Activated CD8-positive, alpha-beta memory T cell treated with anti-CD3 and anti-CD28 coated beads for 24 hours (primary cell): ENCODE results near the gene INSR.
"Not testable (repeated sequence)": the region's sequence is repeated elsewhere in the genome, so short reads cannot be mapped to it uniquely, and the experiment has no call there.

Experiments
- DNase-seq: peaks from one replicate; pipeline ENCODE4 v3.0.0-alpha.2; 2020

INSR gene

GRCh38 chr19:7293762-7294557 lies at the start of gene INSR:
Gene INSR, minus strand, starts transcription at chr19:7294414. Its CDS starts 523 bp downstream, at chr19:7293891.
- peak; percentile 80 for DNase-seq

- DNase-seq, result no peak
Measured at GRCh38 chr19:7342143-7342542, 47.9 kb upstream of the INSR start.

- peak; percentile 98 for DNase-seq
Measured at GRCh38 chr19:7340959-7341837, 47.0 kb upstream of the INSR start.

GRCh38 chr19:7337380-7338194 lies 43.4 kb upstream of the INSR start:
- no peak for DNase-seq

GRCh38 chr19:7336321-7336973 lies 42.2 kb upstream of the INSR start:
- no peak for DNase-seq

- DNase-seq, result no peak
Measured at GRCh38 chr19:7333198-7334118, 39.2 kb upstream of the INSR start.

DNA sequence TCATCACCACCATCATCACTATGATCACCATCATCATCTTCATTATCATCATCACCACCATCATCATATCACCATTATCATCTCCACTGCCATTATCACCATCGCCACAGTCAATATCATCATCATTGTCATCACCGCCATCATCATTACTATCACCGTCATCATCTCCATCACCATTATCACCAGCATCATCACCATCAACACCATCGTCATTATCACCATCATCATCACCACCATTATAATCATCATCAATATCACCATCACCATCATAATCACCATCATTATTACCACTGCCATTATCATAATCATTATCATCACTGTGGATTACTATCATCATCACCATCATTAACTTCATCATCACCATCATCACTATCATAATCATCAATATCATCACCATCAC lies 37.2 kb upstream of the INSR start:
- no peak for DNase-seq

- DNase-seq, result no peak
Measured at GRCh38 chr19:7328647-7329046, 34.4 kb upstream of the INSR start.

DNA sequence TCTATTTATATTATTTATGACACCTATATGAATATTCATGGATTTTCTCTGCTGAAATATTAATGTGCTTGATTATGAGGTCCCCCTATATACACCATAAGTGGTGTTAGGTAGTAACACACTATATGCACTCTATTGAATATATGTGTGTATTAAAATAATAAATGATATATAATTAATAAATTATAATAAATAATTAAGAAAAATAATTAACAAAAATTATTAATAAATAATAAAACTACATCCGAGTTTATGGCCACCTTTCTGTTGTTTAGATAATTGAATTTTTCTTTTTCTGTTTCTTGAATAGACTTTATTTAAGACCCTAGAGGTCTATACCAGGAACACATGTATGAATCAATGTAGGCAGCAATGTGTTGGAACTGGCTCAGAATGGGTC lies 33.6 kb upstream of the INSR start:
- no peak for DNase-seq

DNA sequence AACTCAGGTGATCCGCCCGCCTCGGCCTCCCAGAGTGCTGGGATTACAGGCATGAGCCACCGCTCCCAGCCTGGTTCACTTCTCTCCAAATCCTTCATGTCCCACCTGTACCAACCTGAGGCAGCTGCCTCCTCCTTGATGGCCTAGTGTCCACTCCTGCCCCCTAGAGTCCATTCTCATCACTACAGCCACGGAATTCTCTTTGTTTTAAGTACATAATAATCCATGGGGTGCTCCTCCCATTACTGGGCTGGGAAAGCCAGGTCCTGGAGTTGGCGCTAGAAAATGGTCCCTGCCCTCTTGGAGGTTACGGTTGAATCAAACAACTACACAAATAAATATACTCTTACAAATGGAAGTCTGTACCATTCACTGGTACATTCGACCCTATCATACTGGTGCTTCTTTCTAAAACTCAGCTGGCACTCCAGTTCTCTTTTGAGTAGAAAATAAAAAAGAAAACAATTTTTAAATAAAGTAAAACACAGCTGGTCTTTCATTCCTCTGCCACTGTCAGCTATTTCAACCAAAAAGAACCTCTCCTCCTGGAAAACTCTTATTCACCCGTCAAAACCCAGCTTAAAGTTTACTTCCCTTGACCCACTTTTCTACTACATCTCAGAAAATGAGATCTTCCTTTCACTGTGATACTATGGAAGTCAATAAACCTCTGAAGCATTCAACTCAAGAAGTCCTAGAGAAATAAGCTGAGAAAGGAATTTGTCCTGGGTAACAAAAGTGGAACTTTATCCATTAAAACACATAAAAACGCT lies 32.1 kb upstream of the INSR start:
- peak; percentile 73 for DNase-seq

- no peak for DNase-seq
Measured at GRCh38 chr19:7318176-7318575, 24.0 kb upstream of the INSR start.

DNA sequence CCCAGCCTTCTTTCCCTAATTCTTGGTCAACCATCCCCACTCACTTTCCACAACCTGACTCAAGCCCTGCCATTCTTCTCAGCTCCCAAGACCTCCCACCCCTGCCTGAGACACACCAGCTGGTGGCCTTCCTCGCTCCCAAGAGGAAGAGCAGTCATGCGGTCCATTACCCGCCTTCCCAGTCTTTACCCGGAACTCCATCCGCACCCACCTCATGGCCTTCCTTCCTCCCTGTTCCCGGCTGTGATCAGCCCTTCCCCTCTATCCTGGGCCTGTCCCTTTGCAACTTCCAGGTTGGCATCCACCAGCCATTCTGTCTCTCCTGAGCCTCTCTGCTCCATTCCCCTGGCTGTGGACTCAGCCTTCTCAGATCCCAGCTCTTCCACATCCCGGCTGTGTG lies 18.6 kb upstream of the INSR start:
- no peak for DNase-seq

DNA sequence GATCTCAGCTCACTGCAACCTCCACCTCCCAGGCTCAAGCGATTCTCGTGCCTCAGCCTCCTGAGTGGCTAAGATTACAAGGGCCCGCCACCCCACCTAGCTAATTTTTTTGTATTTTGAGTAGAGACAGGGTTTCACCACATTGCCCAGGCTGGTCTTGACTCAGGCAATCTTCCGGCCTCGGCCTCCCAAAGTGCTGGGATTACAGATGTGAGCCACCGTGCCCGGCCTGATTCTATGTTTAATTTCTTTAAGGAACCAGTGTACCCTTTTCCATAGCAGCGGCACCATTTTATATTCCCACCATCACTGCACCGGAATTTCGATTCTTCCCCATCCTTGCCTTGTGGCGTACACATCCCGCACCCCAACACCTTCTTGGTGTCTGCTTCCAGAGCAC lies 17.7 kb upstream of the INSR start:
- no peak for DNase-seq

DNA sequence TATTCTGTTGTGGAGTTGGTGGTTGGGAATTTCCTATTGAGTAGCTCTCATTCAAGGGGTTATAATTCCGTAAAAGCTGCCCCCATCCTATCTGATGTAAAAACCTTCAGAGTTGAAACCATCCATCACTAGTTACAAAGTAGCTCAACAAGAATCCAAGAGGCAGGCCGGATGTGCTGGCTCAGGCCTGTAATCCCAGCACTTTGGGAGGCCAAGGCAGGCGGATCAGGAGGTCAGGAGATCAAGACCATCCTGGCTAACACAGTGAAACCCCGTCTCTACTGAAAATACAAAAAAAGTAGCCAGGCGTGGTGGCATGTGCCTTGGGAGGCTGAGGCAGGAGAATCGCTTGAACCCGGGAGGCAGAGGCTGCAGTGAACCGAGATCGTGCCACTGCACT lies 14.1 kb upstream of the INSR start:
- not testable (repeated sequence) for DNase-seq

- DNase-seq, result no peak
Measured at GRCh38 chr19:7307590-7308218, 13.5 kb upstream of the INSR start.

DNA sequence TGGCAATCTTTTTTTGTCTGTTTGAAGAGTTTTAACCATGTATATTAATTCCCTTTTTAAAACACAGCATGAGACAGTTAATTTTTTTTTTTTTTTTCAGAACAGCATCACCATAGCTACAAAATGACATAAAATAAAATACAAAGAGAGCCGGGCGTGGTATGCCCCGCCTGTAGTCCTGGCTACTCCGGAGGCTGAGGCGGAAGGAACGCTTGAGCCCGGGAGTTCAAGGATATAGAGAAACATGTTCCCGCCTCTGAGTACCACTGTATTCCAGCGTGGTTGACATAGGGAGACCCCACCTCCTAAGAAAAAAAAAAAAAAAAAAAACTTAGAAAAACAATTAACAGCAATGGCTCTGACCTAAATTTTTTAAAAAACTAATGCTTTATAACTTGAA lies 10.0 kb upstream of the INSR start:
- no peak for DNase-seq

DNA sequence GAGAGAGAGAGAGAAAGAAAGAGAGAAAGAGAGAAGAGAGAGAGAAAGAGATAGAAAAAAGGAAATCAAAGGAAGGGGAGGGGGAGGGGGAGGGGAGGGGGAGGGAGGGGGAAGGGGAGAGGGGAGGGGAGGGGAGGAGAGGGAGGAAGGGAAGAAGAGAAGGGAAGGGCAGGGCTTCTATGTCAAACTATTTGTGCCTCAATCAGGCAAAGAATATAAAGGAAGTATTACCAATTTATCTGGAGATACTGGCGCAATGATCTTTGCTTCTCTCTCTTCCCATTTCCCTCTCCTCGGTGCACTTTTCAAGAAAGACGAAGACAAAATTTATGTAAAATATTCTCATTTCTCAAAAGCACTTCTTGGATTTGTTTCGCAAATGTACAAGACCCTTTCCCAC lies 9.3 kb upstream of the INSR start:
- no peak for DNase-seq

GRCh38 chr19:7301525-7301924 lies 7.3 kb upstream of the INSR start:
- no peak for DNase-seq

GRCh38 chr19:7297742-7298141 lies 3.5 kb upstream of the INSR start:
- no peak for DNase-seq

DNA sequence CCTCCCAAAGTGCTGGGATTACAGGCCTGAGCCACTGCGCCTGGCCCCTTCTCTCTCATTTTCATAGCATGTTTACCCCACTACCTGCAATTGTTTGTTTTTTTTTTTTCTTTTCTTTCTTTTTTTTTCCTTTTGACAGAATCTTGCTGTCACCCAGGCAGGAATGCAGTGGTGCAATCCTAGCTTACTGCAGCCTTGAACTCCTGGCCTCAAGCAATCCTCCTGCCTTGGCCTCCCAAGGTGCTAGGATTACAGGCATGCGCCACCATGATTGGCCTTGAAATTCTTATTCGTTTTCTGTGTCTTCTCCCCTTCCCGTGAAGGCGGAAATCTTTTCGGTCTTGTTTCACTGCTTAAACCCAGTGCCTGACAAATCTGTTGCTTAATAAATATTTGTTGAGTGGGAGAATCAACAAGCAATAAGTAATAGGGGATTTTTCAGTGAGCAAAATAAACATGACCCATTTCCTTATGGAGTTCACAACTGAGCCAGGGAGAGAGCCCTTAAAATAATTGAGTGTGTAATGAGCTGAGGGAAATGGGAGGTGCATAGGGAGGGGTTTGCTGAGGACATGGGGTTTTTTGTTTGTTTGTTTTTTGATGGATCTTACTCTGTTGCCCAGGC lies 1.8 kb upstream of the INSR start:
- no peak for DNase-seq
